ENCODE results near the gene LIPH. TPM values are rescaled to one million over a fixed set of nuclear protein-coding genes. Genes with fewer than 3 reads are reported as not detected.
"Not testable (repeated sequence)": the region's sequence is repeated elsewhere in the genome, so short reads cannot be mapped to it uniquely, and the experiment has no call there.

The LIPH gene
- total and polyA plus RNA-seq, 12 donors: 0.07 to 11.2 (median 0.90) TPM; not detected in 1

- 92 to 95% (median 95%) methylated on average over 5 of the region's 5 CpGs for WGBS, 4 donors
- Histone ChIP-seq H3K4me3 (no peak overlapping the region), H3K9me3 (replicated peaks in 1 of 3) (no peaks in the 10 kb centered on the region), H3K36me3 (replicated peaks in 1 of 2) (peaks cover 0 to 42% of the 10 kb centered on the region in 2 donors), H3K27me3 (no peaks in the 10 kb centered on the region), H3K27ac (no peak overlapping the region), H3K4me1 (replicated peaks in 1 of 2) (no peaks in the 10 kb centered on the region)
- intact Hi-C loops (cut with DNase I): no loop called here
- TF ChIP-seq, protein P1, sequence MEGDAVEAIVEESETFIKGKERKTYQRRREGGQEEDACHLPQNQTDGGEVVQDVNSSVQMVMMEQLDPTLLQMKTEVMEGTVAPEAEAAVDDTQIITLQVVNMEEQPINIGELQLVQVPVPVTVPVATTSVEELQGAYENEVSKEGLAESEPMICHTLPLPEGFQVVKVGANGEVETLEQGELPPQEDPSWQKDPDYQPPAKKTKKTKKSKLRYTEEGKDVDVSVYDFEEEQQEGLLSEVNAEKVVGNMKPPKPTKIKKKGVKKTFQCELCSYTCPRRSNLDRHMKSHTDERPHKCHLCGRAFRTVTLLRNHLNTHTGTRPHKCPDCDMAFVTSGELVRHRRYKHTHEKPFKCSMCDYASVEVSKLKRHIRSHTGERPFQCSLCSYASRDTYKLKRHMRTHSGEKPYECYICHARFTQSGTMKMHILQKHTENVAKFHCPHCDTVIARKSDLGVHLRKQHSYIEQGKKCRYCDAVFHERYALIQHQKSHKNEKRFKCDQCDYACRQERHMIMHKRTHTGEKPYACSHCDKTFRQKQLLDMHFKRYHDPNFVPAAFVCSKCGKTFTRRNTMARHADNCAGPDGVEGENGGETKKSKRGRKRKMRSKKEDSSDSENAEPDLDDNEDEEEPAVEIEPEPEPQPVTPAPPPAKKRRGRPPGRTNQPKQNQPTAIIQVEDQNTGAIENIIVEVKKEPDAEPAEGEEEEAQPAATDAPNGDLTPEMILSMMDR (IDR thresholded peaks at IDR 0.05): no peak
- no peak for TF ChIP-seq POLR2A (IDR thresholded peaks at IDR 0.05)
- no peak for DNase-seq
These were observed 66.0 kb downstream of the LIPH start for GRCh38 chr3:185486394-185486793.

- no peak for DNase-seq
- no peak overlapping the region for H3K27ac ChIP-seq
- H3K9me3 ChIP-seq (replicated peaks in 1 of 3): no peaks in the 10 kb centered on the region
- H3K36me3 ChIP-seq (replicated peaks in 1 of 2): peaks cover 0 to 31% of the 10 kb centered on the region in 2 donors
- no peak for TF ChIP-seq POLR2A (IDR thresholded peaks at IDR 0.05)
- TF ChIP-seq, protein P1 (IDR thresholded peaks at IDR 0.05): no peak
- H3K27me3 ChIP-seq: no peaks in the 10 kb centered on the region
- H3K4me1 ChIP-seq (replicated peaks in 1 of 2): no peaks in the 10 kb centered on the region
- no peak overlapping the region for H3K4me3 ChIP-seq
- intact Hi-C loops (cut with DNase I): no loop called here
- WGBS, 4 donors: 60 to 96% (median 92%) methylated on average over 3 of the region's 3 CpGs
These were observed 68.1 kb downstream of the LIPH start for GRCh38 chr3:185484296-185484695.

DNA sequence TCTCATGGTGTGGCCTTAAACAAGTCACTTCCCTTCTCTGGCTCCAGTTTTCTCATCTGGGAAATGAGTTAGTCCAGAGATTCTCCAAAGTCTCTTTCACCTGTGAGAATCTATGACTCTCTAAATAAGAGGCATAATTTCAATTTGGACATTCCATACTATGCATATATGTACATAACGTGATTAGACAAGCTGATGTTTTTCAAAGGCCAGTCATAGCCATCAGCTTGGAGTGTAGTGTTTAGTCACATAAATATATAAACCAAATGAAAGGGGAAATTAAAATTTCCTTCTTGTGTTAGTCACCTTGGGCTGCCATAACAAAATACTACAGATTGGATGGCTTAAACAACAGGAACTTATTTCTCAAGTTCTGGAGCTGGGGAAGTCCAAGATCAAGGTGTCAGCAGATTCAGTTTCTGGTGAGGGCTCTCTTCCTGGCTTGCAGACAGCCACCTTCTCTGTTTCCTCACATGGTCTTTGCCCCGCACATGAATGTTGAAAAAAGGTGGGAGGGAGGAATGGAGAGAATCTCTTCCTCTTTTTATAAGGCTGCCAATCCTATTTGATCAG lies 72.9 kb downstream of the LIPH start:
- TF ChIP-seq, protein P1 (IDR thresholded peaks at IDR 0.05): no peak
- TF ChIP-seq POLR2A (IDR thresholded peaks at IDR 0.05): no peak
- Histone ChIP-seq H3K36me3 (replicated peaks in 1 of 2) (peaks cover 0 to 22% of the 10 kb centered on the region in 2 donors), H3K4me3 (no peak overlapping the region), H3K4me1 (replicated peaks in 1 of 2) (no peaks in the 10 kb centered on the region), H3K27ac (no peak overlapping the region), H3K27me3 (no peaks in the 10 kb centered on the region), H3K9me3 (replicated peaks in 1 of 3) (no peaks in the 10 kb centered on the region)
- 80 to 91% (median 87%) methylated on average over 2 of the region's 2 CpGs for WGBS, 4 donors
- DNase-seq: no peak
- intact Hi-C loops (cut with DNase I): no loop called here

DNA sequence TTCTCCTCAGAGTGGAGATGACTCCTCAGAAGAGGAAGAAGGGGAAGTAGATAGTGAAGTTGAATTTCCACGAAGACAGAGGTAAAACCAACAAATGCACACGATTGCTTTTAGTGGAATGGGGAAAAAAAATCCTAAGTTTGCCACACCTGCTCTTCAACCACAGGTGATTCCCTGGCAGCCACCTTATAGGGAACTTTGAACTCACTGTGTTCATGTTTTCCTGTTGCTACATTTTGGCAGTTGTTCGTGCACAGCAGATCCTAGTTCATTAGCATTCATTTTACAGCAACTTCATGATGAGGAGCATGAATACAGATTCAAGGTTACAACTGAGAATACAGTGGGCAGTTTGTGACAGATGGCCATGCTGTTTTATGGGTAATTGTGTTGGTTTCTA lies 75.1 kb downstream of the LIPH start:
- intact Hi-C loops (cut with DNase I): no loop called here
- Histone ChIP-seq H3K27ac (no peak overlapping the region), H3K27me3 (no peaks in the 10 kb centered on the region), H3K4me3 (no peak overlapping the region), H3K36me3 (replicated peaks in 1 of 2) (peaks cover 0 to 32% of the 10 kb centered on the region in 2 donors), H3K9me3 (replicated peaks in 1 of 3) (no peaks in the 10 kb centered on the region), H3K4me1 (replicated peaks in 1 of 2) (peaks cover 3 to 4% of the 10 kb centered on the region in 2 donors)
- WGBS, 4 donors: 86 to 91% (median 87%) methylated on average over 3 of the region's 3 CpGs
- TF ChIP-seq, protein P1 (IDR thresholded peaks at IDR 0.05): no peak
- TF ChIP-seq POLR2A (IDR thresholded peaks at IDR 0.05): no peak
- no peak for DNase-seq

GRCh38 chr3:185474922-185475321 lies 77.5 kb downstream of the LIPH start:
- peaks cover 0 to 19% of the 10 kb centered on the region in 2 donors for H3K36me3 ChIP-seq (replicated peaks in 1 of 2)
- DNase-seq; intact Hi-C loops (cut with DNase I); H3K27ac ChIP-seq; H3K27me3 ChIP-seq; H3K9me3 ChIP-seq (replicated peaks in 1 of 3); H3K4me1 ChIP-seq (replicated peaks in 1 of 2); H3K4me3 ChIP-seq: not testable (repeated sequence)
- WGBS, 4 donors: 81 to 100% (median 97%) methylated on average over 6 of the region's 6 CpGs
